Caco-2 (cell line): Measurements from ENCODE around the gene PHACTR2. TPM values are rescaled to one million over a fixed set of nuclear protein-coding genes. Genes with fewer than 3 reads are reported as not detected.
"Not testable (repeated sequence)": the region's sequence is repeated elsewhere in the genome, so short reads cannot be mapped to it uniquely, and the experiment has no call there.

ENCODE experiments used
- BruUV-seq: library from RNA; stranded (reverse); fragments of 400-500 nt; replicated peaks from 2 replicates; lab custom pipeline; 2021; lab: Mats Ljungman, UMichigan
- CTCF ChIA-PET: fragments of 300-600 bp; sonication (Branson Sonifier 250); formaldehyde crosslinking; loops from one replicate; lab custom pipeline; 2022; ENCODE audit warnings: antibody characterized with exemption; lab: Charles Lee
- POLR2A ChIA-PET: fragments of 300-600 bp; sonication (Branson Sonifier 250); formaldehyde crosslinking; loops from one replicate; lab custom pipeline; 2022; ENCODE audit warnings: antibody characterized with exemption; lab: Charles Lee
- DNase-seq, 2 experiments: peaks; one replicate each; pipeline versions ENCODE4 v3.0.0 to v3.0.0-alpha.2; 2020 to 2022
- H3K27me3 ChIP-seq: replicated peaks from 2 replicates; pipeline ENCODE4 v1.6.0; 2011; ENCODE audit warnings: low read length; ENCODE audit not compliant: control insufficient read depth, insufficient read depth
- H3K36me3 ChIP-seq: 2 replicates; pipeline ENCODE4 v1.5.1; 2011; ENCODE audit warnings: low read length; ENCODE audit not compliant: control insufficient read depth, insufficient read depth
- H3K4me1 ChIP-seq: fragments of 250-450 bp; sonication (Bioruptor Pico); 2 replicates; pipeline ENCODE4 v1.5.1; 2020; ENCODE audit warnings: mild to moderate bottlenecking
- H3K4me3 ChIP-seq: 2 replicates; pipeline ENCODE4 v1.5.1; 2011; ENCODE audit warnings: low read depth, mild to moderate bottlenecking, control low read depth, low read length
- H3K9me3 ChIP-seq: fragments of 250-450 bp; sonication (Bioruptor Pico); 2 replicates; pipeline ENCODE4 v1.5.1; 2020; ENCODE audit warnings: mild to moderate bottlenecking, moderate library complexity
- H3K27ac Mint-ChIP-seq: one replicate; pipeline ENCODE4 v1.8.0; 2022; ENCODE audit warnings: mixed read lengths; ENCODE audit not compliant: unreplicated experiment
- H3K27me3 Mint-ChIP-seq: one replicate; pipeline ENCODE4 v1.8.0; 2022; ENCODE audit warnings: mixed read lengths; ENCODE audit not compliant: insufficient read depth, unreplicated experiment
- H3K36me3 Mint-ChIP-seq: one replicate; pipeline ENCODE4 v1.8.0; 2022; ENCODE audit warnings: mild to moderate bottlenecking, mixed read lengths; ENCODE audit not compliant: insufficient read depth, unreplicated experiment
- H3K4me1 Mint-ChIP-seq: one replicate; pipeline ENCODE4 v1.8.0; 2022; ENCODE audit warnings: low read depth, mixed read lengths; ENCODE audit not compliant: unreplicated experiment
- H3K4me3 Mint-ChIP-seq: one replicate; pipeline ENCODE4 v1.8.0; 2022; ENCODE audit warnings: mild to moderate bottlenecking, moderate library complexity, mixed read lengths; ENCODE audit not compliant: unreplicated experiment
- H3K9me3 Mint-ChIP-seq: one replicate; pipeline ENCODE4 v1.8.0; 2022; ENCODE audit warnings: mixed read lengths; ENCODE audit not compliant: unreplicated experiment
- intact Hi-C: fragments of 100-400 bp; cut with micrococcal nuclease; formaldehyde crosslinking; loops from one replicate; pipeline ENCODE4 v1.10.0; 2022; ENCODE audit not compliant: unreplicated experiment
- total RNA-seq: library from RNA; stranded (reverse); gene quantifications from 2 replicates; pipeline ENCODE4 v1.2.3, GENCODE V29; 2022
- TF ChIP-seq, protein P1 (sequence below), 2 experiments: fragments of 200-600 bp in 1 of 2; IDR thresholded peaks; 1 replicate in 1 of 2; 2 replicates in 1 of 2; pipeline versions ENCODE4 v1.5.1 to v1.8.0; 2011 to 2022; ENCODE audit warnings: antibody characterized with exemption in 1 of 2, control low read depth in 1 of 2, inconsistent platforms in 1 of 2, low read depth in 1 of 2, low read length in 1 of 2, mild to moderate bottlenecking in 1 of 2, moderate library complexity in 1 of 2; ENCODE audit not compliant: insufficient read depth in 1 of 2, severe bottlenecking in 1 of 2, unreplicated experiment in 1 of 2

PHACTR2 gene
- total RNA-seq, 1 experiment from 2014 or later: 100 TPM

DNA sequence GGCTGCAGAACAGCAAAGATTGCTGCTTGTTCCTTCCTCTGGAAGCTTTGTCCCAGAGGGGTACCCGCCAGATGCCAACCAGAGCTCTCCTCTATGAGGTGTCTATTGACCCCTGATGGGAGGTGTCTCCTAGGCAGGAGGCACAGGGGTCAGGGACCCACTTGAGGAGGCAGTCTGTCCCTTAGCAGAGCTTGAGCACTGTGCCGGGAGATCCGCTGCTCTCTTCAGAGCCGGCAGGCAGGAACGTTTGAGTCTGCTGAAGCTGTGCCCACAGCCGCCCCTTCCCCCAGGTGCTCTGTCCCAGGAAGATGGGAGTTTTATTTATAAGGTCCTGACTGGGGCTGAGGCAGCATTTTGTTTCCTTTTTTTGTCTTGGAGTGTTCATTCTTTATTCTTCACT lies 179.0 kb downstream of the PHACTR2 start:
- H3K4me1 Mint-ChIP-seq, H3K4me3 Mint-ChIP-seq, POLR2A ChIA-PET, H3K27me3 Mint-ChIP-seq, intact Hi-C loops, H3K27me3 ChIP-seq, H3K9me3 ChIP-seq, DNase-seq, BruUV-seq, H3K36me3 ChIP-seq, H3K27ac Mint-ChIP-seq, H3K4me3 ChIP-seq, CTCF ChIA-PET, H3K4me1 ChIP-seq: not testable (repeated sequence)
- peaks cover 28% of the 10 kb centered on the region for H3K9me3 Mint-ChIP-seq
- H3K36me3 Mint-ChIP-seq: peaks cover 90% of the 10 kb centered on the region

DNA sequence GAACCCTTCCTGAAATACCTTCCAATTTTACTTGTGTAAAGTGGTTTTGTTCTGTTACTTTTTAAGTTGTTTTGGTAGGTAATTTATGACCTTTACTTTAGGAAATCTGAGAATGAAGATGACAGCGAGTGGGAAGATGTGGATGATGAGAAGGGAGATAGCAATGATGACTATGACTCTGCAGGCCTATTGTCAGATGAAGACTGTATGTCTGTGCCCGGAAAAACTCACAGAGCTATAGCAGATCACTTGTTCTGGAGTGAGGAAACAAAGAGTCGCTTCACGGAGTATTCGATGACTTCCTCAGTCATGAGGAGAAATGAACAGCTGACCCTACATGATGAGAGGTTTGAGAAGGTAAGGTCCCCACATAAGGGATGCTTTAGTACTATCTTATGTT lies 179.9 kb downstream of the PHACTR2 start:
- no peaks in the 10 kb centered on the region for H3K27me3 ChIP-seq
- Mint-ChIP-seq H3K27me3 (no peaks in the 10 kb centered on the region), H3K9me3 (peaks cover 28% of the 10 kb centered on the region), H3K27ac (no peak overlapping the region), H3K36me3 (peaks cover 86% of the 10 kb centered on the region), H3K4me3 (no peak overlapping the region), H3K4me1 (peaks cover 6% of the 10 kb centered on the region)
- intact Hi-C loops: no loop called here
- TF ChIP-seq, protein P1, sequence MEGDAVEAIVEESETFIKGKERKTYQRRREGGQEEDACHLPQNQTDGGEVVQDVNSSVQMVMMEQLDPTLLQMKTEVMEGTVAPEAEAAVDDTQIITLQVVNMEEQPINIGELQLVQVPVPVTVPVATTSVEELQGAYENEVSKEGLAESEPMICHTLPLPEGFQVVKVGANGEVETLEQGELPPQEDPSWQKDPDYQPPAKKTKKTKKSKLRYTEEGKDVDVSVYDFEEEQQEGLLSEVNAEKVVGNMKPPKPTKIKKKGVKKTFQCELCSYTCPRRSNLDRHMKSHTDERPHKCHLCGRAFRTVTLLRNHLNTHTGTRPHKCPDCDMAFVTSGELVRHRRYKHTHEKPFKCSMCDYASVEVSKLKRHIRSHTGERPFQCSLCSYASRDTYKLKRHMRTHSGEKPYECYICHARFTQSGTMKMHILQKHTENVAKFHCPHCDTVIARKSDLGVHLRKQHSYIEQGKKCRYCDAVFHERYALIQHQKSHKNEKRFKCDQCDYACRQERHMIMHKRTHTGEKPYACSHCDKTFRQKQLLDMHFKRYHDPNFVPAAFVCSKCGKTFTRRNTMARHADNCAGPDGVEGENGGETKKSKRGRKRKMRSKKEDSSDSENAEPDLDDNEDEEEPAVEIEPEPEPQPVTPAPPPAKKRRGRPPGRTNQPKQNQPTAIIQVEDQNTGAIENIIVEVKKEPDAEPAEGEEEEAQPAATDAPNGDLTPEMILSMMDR (IDR thresholded peaks at IDR 0.05; ENCODE audit: insufficient read depth in 1 of 2, low read depth in 1 of 2, low read length in 1 of 2, severe bottlenecking in 1 of 2, unreplicated experiment in 1 of 2): no peak
- H3K36me3 ChIP-seq: peaks cover 3% of the 10 kb centered on the region
- H3K4me3 ChIP-seq: no peak overlapping the region
- no TSS peak for BruUV-seq
- no peaks in the 10 kb centered on the region for H3K9me3 ChIP-seq
- ChIA-PET POLR2A (no interaction called here), CTCF (no interaction called here)
- no peaks in the 10 kb centered on the region for H3K4me1 ChIP-seq
- DNase-seq: no peak

DNA sequence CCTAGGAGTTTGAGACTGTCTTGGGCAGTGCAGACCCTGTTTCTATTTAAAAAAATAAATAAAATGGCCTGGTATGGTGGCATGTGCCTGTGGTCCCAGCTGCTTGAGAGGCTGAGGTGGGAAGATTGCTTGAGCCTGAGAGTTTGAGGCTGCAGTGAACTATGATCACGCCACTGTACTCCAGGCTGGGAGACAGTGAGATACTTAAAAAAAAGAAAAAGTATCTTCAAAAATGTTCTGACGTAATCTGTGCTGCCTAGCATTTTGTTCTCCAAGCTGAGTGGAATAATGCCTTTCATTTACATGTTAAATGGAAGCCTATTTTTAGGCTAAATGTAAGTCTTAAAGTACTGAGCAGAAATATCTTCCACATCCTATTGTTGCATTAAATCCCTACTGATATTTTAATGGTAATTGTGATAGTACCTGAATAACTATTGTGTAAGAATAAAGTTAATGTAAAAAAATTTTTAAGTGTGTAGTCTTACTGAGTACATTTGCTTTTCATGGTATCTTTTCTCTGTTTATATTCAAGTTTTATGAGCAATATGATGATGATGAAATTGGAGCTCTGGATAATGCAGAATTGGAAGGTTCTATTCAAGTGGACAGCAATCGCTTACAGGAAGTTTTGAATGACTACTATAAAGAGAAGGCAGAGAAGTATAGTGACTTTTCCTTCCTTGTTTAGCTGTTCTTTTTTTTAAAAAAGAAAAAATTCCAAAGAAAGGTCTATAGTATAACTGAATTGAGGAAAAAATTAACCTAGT lies 182.3 kb downstream of the PHACTR2 start:
- Mint-ChIP-seq H3K27me3 (no peaks in the 10 kb centered on the region), H3K9me3 (peaks cover 15% of the 10 kb centered on the region), H3K27ac (no peak overlapping the region), H3K4me1 (peaks cover 3% of the 10 kb centered on the region), H3K4me3 (no peak overlapping the region), H3K36me3 (peaks cover 76% of the 10 kb centered on the region)
- no peak for DNase-seq
- intact Hi-C loops: no loop called here
- Histone ChIP-seq H3K4me3 (no peak overlapping the region), H3K9me3 (no peaks in the 10 kb centered on the region), H3K27me3 (no peaks in the 10 kb centered on the region), H3K36me3 (peaks cover 3% of the 10 kb centered on the region), H3K4me1 (no peaks in the 10 kb centered on the region)
- no TSS peak for BruUV-seq
- POLR2A ChIA-PET: interaction anchor here (0.7 kb wide), 2 partner anchors 50 to 250 kb away, joined by 3 to 5 read pairs; no protein-coding TSS in a partner anchor
- CTCF ChIA-PET: interaction anchor here (0.7 kb wide), 1 partner anchor 1378 kb away, joined by 3 read pairs; no protein-coding TSS in a partner anchor
- TF ChIP-seq, protein P1 (IDR thresholded peaks at IDR 0.05; ENCODE audit: insufficient read depth in 1 of 2, low read depth in 1 of 2, low read length in 1 of 2, severe bottlenecking in 1 of 2, unreplicated experiment in 1 of 2): no peak
